D721Med (cell line): ENCODE data around the gene ELOVL3.

Experiments
- DNase-seq: peaks from one replicate; pipeline ENCODE4 v3.0.0; 2011; ENCODE audit warnings: low spot score; ENCODE audit not compliant: insufficient read length
- FAIRE-seq: peaks from 2 replicates; lab custom pipeline; 2011; peaks lifted over from hg19 to GRCh38; lab: Jason Lieb, UNC
- TF ChIP-seq, protein P1 (sequence below): IDR thresholded peaks from 2 replicates; pipeline ENCODE4 v1.5.1; 2012; ENCODE audit warnings: mild to moderate bottlenecking, control low read depth; ENCODE audit not compliant: insufficient read depth; ENCODE audit errors: missing control alignments

The ELOVL3 gene

DNA sequence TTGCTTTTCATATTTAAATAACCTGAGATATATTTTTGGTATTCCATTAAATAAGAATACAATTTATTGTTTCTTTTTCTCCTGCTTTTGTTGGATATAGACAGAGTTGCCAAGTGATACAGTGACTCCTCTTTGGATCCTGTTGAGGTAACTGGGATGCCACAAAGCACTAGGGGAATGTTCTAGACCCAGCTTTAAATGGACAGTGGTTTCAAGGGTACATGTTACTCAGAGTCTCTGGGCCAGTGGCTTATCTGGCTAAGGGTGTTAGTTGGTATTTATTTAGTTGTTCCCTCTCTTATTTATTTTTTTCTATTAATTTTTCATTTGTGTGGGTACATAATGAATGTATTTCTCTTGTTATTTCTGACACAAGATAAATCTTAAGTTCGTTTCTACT lies 28.3 kb downstream of the ELOVL3 start:
- FAIRE-seq (no peak), DNase-seq (no peak)
- TF ChIP-seq, protein P1, sequence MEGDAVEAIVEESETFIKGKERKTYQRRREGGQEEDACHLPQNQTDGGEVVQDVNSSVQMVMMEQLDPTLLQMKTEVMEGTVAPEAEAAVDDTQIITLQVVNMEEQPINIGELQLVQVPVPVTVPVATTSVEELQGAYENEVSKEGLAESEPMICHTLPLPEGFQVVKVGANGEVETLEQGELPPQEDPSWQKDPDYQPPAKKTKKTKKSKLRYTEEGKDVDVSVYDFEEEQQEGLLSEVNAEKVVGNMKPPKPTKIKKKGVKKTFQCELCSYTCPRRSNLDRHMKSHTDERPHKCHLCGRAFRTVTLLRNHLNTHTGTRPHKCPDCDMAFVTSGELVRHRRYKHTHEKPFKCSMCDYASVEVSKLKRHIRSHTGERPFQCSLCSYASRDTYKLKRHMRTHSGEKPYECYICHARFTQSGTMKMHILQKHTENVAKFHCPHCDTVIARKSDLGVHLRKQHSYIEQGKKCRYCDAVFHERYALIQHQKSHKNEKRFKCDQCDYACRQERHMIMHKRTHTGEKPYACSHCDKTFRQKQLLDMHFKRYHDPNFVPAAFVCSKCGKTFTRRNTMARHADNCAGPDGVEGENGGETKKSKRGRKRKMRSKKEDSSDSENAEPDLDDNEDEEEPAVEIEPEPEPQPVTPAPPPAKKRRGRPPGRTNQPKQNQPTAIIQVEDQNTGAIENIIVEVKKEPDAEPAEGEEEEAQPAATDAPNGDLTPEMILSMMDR, result no peak

DNA sequence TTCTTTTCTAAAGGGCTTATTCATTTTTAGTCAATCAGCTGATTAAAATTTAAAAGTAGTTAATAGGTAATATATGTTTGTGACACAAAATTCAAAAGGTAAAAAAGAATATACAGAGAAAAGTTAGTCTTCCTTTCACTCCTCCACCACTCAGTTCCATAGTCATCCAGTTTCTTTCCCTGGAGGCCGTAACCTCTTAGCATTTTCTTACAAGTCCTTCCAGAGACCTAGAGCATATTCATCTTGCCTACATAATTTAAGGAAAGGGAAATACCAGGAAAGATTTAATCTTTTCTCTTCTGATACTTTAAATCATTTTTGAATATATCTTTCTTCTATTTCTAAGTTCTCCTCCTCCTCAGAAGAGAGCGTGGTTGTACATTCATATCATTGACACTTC lies 29.3 kb downstream of the ELOVL3 start:
- FAIRE-seq, result no peak

DNA sequence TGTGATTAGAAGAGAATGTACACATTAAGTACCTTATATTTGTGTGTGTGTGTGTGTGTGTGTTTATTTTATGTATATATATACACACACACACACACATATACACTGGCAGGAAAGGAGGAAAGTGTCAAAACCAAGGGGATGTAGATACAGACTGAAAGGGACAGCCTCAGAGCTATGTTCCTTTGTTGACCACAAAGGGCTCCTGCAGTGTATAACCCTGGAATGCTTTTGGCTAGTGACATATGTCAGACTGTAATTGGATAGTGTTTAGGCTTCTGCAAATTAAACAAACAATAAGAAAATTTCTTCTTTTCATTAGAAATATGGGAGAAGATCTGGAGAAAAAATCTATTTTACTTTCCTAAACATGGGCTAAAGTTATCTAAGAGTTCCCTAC lies 35.1 kb downstream of the ELOVL3 start:
- FAIRE-seq (no peak), DNase-seq (no peak)
- TF ChIP-seq, protein P1, result no peak

More for the DNA sequence above, 29.3 kb downstream of the ELOVL3 start:
- DNase-seq, result no peak
- TF ChIP-seq, protein P1, result no peak

DNA sequence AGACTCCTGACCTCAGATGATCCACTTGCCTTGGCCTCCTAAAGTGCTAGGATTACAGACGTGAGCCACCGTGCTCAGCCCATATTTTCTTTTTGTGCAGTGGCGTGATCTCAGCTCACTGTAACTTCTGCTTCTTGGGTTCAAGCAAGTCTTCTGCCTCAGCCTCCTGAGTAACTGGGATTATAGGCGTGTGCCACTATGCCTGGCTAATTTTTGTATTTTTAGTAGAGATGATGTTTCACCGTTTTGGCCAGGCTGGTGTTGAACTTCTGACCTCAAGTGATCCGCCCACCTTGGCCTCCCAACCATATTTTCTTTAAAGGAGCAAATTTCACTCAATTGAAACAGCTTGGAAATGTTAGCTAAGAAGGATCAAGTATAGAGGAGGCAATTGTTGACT lies 35.7 kb downstream of the ELOVL3 start:
- no peak for FAIRE-seq
- TF ChIP-seq, protein P1, result no peak
- DNase-seq, result no peak

DNA sequence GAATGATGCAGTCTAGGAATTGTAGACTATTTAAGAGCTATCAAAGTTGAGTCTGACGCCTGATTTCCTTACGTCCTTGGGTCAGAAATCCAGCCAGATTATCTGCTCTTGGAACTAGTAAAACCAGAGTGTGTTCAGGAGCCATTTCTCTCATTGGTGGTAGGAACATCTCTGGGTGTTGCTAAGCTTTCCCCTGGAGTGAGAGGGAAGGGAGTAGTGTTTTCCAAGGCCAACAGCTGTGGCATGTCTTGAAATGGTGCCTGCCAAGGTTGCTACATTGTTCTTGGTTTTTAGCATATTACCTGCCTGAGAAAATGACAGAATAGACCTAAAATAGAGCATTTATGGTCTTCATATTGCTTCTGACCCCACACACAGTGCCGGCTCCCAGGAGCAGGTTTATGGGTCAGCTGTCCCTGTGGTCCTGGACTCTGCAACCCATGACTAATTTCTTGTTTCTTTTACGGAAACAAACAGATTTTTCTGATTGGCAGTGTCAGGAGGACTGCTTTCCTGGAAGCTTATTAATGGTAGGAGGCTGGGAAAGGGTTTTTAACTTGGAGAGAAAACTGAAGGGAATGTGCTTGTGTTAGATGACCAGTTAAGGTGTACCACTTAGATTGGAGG lies 36.8 kb downstream of the ELOVL3 start:
- DNase-seq (no peak), FAIRE-seq (no peak)
- TF ChIP-seq, protein P1, result no peak

DNA sequence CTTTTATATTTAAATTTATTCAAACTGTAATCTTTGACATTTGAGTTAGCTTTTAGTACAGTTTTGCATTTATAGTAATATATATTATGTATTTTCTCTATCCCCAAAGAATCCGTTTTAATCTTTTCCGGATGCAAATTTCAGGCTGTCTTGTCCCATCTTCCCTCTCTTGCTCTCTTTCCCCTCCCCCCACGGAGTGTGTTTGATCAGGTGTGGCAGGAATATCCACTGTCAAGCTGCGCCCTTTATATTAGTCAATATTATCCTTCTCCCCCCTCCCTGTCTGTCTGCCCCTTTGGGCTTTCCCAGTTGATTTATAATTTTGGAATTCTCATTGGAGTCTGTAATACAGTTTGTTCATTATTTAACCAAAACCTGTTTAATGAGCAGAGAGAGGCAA lies 38.3 kb downstream of the ELOVL3 start:
- DNase-seq (no peak), FAIRE-seq (no peak)
- TF ChIP-seq, protein P1, result no peak

DNA sequence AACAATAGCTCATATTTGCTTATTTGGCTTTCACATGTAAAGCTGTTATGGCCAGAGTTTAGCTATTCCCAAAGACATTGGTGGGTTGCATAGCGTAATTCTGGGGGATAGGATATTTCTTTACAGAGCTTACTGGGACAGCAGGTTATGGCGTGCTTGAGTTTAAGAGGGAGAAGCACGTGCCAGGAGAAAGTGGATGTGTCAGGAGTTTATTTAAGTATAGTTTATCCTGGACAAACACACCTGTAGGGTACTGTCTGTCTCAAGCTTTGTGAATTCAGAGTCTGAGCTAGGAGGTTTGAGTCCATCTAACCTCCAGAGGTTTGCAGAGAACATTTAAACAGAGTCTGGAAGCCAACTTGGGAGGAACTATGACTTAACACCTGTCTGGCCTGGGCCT lies 40.6 kb downstream of the ELOVL3 start:
- DNase-seq, result no peak
- TF ChIP-seq, protein P1, result no peak
- no peak for FAIRE-seq
